Nephron (organoid): Measurements from ENCODE around the gene TLCD3B.

ENCODE experiments used
- H3K27ac Mint-ChIP-seq, 3 experiments: 2 replicates each; pipeline ENCODE4 v1.8.0; 2020; ENCODE audit warnings: mixed read lengths in 3 of 3, mild to moderate bottlenecking in 2 of 3, moderate library complexity in 1 of 3
- H3K27me3 Mint-ChIP-seq: 2 replicates; pipeline ENCODE4 v1.8.0; 2021; ENCODE audit warnings: low read depth, mild to moderate bottlenecking, moderate library complexity, mixed read lengths
- H3K36me3 Mint-ChIP-seq: 2 replicates; pipeline ENCODE4 v1.8.0; 2020; ENCODE audit warnings: low read depth, mixed read lengths
- H3K4me1 Mint-ChIP-seq: 2 replicates; pipeline ENCODE4 v1.8.0; 2020; ENCODE audit warnings: mixed read lengths
- H3K4me3 Mint-ChIP-seq, 3 experiments: 2 replicates each; pipeline ENCODE4 v1.8.0; 2020; ENCODE audit warnings: mild to moderate bottlenecking in 3 of 3, mixed read lengths in 3 of 3, moderate library complexity in 2 of 3
- H3K9me3 Mint-ChIP-seq: 2 replicates; pipeline ENCODE4 v1.8.0; 2020; ENCODE audit warnings: mixed read lengths
- TF ChIP-seq, protein P1 (sequence below), 3 experiments: fragments of 200-600 bp; sonication (generic); IDR thresholded peaks; one replicate each; pipeline ENCODE4 v1.5.0; 2021; ENCODE audit warnings: antibody characterized with exemption in 3 of 3; ENCODE audit not compliant: unreplicated experiment in 3 of 3

TLCD3B gene

GRCh38 chr16:30010844-30011713 lies 20.0 kb downstream of the TLCD3B start, which contains the start of gene DOC2A:
DOC2A (minus strand) TSS chr16:30011027; CDS start chr16:30010222, 805 bp downstream.
- H3K4me1 Mint-ChIP-seq: peaks cover 5% of the 10 kb centered on the region
- H3K27ac Mint-ChIP-seq: no peak within 1 kb of the TSS
- TF ChIP-seq, protein P1, sequence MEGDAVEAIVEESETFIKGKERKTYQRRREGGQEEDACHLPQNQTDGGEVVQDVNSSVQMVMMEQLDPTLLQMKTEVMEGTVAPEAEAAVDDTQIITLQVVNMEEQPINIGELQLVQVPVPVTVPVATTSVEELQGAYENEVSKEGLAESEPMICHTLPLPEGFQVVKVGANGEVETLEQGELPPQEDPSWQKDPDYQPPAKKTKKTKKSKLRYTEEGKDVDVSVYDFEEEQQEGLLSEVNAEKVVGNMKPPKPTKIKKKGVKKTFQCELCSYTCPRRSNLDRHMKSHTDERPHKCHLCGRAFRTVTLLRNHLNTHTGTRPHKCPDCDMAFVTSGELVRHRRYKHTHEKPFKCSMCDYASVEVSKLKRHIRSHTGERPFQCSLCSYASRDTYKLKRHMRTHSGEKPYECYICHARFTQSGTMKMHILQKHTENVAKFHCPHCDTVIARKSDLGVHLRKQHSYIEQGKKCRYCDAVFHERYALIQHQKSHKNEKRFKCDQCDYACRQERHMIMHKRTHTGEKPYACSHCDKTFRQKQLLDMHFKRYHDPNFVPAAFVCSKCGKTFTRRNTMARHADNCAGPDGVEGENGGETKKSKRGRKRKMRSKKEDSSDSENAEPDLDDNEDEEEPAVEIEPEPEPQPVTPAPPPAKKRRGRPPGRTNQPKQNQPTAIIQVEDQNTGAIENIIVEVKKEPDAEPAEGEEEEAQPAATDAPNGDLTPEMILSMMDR (IDR thresholded peaks at IDR 0.05; ENCODE audit: unreplicated experiment in 3 of 3): no peak
- H3K27me3 Mint-ChIP-seq: peaks cover 45% of the 10 kb centered on the region
- H3K36me3 Mint-ChIP-seq: no peaks in the 10 kb centered on the region
- H3K9me3 Mint-ChIP-seq: no peaks in the 10 kb centered on the region
- H3K4me3 Mint-ChIP-seq: peak within 1 kb of the TSS; percentile 84 to 88 (median 87)

DNA sequence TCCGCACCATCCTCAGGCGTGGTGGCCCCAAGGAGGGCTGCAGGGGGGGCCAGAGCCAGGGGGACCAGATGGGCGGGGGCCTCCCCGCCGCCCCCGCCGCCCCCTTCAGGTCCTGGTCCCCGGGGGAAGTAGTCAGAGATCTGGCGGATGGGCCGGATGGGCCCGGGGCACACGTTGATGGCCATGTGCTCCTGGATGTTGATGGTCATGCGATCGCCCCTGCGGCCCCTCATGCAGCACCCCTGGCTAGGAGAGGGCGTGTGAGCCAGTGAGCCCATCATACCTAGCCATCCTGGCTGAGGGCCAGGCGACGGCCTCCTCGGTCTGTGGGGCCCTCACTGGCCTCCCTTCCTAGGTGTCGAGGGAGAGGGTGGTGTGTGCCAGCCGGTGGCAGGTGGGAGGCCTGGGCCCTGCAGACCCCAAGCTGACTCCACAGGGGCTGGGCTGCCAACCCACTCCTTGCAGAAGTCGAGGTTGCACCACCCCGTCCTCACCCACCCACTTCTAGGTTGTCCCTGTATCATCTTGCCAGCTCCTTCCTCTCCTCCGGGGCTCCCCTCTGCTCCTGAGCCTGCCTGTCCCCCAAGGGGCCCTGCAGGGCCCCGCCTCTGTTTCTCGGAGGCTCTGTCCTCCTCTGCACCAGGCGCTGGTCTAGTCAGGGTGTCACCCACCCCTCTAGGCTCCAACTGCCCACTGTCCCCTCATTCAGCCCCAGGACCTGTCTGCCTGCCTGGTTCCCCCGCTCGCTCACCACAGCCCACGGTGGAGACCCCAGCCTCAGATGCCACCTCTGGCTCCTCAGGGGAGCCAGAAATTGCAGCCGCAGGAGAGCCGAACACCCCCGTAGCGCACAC lies 20.9 kb downstream of the TLCD3B start:
- TF ChIP-seq, protein P1 (IDR thresholded peaks at IDR 0.05; ENCODE audit: unreplicated experiment in 3 of 3): no peak
- Mint-ChIP-seq H3K4me1 (peaks cover 5% of the 10 kb centered on the region), H3K27ac (no peak overlapping the region), H3K9me3 (no peaks in the 10 kb centered on the region), H3K36me3 (no peaks in the 10 kb centered on the region), H3K4me3 (peak overlapping the region; percentile 65 to 72 (median 70)), H3K27me3 (peaks cover 45% of the 10 kb centered on the region)

GRCh38 chr16:30009085-30009862 lies 21.8 kb downstream of the TLCD3B start:
- peaks cover 40% of the 10 kb centered on the region for H3K27me3 Mint-ChIP-seq
- TF ChIP-seq, protein P1 (IDR thresholded peaks at IDR 0.05; ENCODE audit: unreplicated experiment in 3 of 3): no peak

DNA sequence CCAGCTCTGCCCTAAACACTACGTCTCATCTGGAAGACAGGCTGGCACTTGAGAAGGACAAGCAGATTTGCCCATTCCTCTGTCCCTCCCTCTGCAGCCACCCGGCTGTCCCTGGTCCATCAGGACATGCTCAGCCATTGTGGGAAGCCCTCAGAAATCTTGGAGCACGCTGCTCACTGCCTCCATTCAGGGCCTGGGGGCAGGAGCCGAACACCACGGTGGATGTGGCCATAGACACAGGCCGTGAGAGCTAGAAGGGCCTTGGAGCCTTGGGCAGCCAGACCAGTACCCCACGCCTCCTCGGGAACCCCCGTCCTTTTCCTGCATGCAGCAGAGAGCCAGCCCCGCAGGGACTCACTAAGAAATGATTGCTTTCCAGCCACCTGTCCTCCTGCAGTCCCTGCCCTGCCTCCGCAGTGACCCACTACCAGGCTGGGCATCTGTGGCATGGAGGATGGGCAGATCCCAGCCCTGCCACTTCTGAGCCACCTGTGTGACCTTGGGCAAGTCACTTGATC lies 23.6 kb downstream of the TLCD3B start:
- no peaks in the 10 kb centered on the region for H3K36me3 Mint-ChIP-seq
- no peak overlapping the region for H3K4me3 Mint-ChIP-seq
- peaks cover 33% of the 10 kb centered on the region for H3K27me3 Mint-ChIP-seq
- H3K27ac Mint-ChIP-seq: no peak overlapping the region
- TF ChIP-seq, protein P1 (IDR thresholded peaks at IDR 0.05; ENCODE audit: unreplicated experiment in 3 of 3): no peak
- H3K9me3 Mint-ChIP-seq: no peaks in the 10 kb centered on the region
- H3K4me1 Mint-ChIP-seq: peaks cover 5% of the 10 kb centered on the region

More at GRCh38 chr16:30009085-30009862, 21.8 kb downstream of the TLCD3B start:
- no peaks in the 10 kb centered on the region for H3K36me3 Mint-ChIP-seq
- H3K4me3 Mint-ChIP-seq: peak overlapping the region; percentile 37 to 56 (median 53)
- H3K9me3 Mint-ChIP-seq: no peaks in the 10 kb centered on the region
- H3K4me1 Mint-ChIP-seq: peaks cover 5% of the 10 kb centered on the region
- H3K27ac Mint-ChIP-seq: no peak overlapping the region

DNA sequence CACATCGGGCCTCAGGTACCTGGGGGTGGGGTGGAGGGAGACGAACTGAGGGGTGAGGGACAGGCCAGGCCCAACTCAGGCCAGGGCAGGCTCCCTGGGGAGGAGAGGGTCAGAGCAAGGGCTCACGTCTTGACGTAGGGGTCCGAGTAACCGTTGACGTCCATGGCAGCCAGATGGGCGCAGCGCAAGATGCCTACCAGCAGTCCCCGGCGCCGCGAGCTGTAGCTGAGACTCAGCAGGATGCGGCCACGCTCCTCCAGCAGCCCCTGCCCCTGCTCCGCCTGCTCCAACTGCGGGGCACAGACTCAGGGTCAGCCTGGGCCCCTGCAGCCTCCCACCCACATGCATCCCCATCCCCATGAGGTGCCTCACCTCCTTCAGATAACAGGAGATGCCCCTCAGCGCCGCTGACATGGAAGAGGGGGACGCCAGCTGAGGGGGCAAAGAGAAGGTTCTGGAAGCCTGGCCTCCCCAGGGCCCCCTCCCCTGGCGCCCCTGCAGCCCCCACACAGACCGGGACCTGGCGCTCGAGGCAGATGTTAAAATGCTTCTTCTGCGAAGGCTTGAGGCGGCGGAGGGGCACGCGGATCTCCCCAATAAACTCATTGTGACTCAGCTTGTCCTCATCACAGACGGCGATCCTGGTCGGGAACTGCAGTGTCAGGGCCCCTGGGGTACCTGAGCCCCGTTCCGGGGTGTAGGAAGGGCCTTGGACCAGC lies 24.3 kb downstream of the TLCD3B start:
- no peak overlapping the region for H3K4me3 Mint-ChIP-seq
- H3K9me3 Mint-ChIP-seq: no peaks in the 10 kb centered on the region
- TF ChIP-seq, protein P1 (IDR thresholded peaks at IDR 0.05; ENCODE audit: unreplicated experiment in 3 of 3): no peak
- peaks cover 1% of the 10 kb centered on the region for H3K4me1 Mint-ChIP-seq
- H3K27ac Mint-ChIP-seq: no peak overlapping the region
- peaks cover 3% of the 10 kb centered on the region for H3K36me3 Mint-ChIP-seq
- H3K27me3 Mint-ChIP-seq: peaks cover 28% of the 10 kb centered on the region
